GM12891 (cell line): ENCODE results near the gene USP15.

Experiments used
- POLR2A ChIP-seq: IDR thresholded peaks from 2 replicates; pipeline ENCODE4 v1.6.1; 2011; ENCODE audit warnings: low read depth, low read length, control low read depth
- POLR2AphosphoS5 ChIP-seq: IDR thresholded peaks from 2 replicates; pipeline ENCODE4 v1.6.1; 2011; ENCODE audit warnings: low read depth, low read length, control low read depth
- POU2F2 ChIP-seq: IDR thresholded peaks from 2 replicates; pipeline ENCODE4 v1.6.1; 2011; ENCODE audit warnings: low read depth, mild to moderate bottlenecking, control low read depth, low read length, moderate library complexity
- TAF1 ChIP-seq: IDR thresholded peaks from 2 replicates; pipeline ENCODE4 v1.6.1; 2011; ENCODE audit warnings: low read depth, low read length, control low read depth

DNA sequence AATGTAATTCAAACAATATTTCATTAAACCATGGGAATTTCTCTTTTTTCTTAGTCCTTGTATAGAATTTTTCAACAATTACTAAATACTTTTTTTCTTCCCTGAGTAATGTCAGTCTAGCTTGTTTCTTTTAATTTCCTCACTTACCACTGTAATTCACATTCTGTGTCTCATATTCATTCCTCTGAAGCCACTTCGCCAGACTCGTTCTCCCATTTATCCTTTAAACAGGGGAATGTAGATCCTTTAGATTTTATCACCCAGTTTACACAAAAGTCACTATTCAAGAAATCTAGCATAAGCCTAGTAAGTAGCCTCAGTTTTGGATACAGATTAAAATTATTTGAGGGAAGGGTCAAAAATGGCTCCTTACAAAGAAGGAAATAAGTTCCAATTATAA lies 6.8 kb downstream of the USP15 start:
- no peak for TF ChIP-seq POLR2A
- TF ChIP-seq POLR2AphosphoS5 = no peak
- no peak for TF ChIP-seq TAF1
- TF ChIP-seq POU2F2 = no peak
